Astrocyte of the spinal cord (primary cell): ENCODE measurements around the gene CCDC92.

ENCODE experiments used
- DNase-seq: peaks from one replicate; pipeline ENCODE4 v3.0.0; 2011; ENCODE audit warnings: low read depth, low spot score
- H3K4me3 ChIP-seq: 2 replicates; pipeline ENCODE4 v1.5.1; 2011; ENCODE audit warnings: low read depth, mild to moderate bottlenecking, low read length, moderate library complexity
- in situ Hi-C: cut with HindIII; loops from 2 replicates; pipeline ENCODE4 v1.10.0; 2017; ENCODE audit warnings: low sequenced_read_pairs
- TF ChIP-seq, protein P1 (sequence below): IDR thresholded peaks from 2 replicates; pipeline ENCODE4 v1.5.1; 2012; ENCODE audit warnings: low read depth, mild to moderate bottlenecking, low read length, inconsistent platforms

Gene CCDC92

GRCh38 chr12:123982269-123982668 is 9.6 kb upstream of the CCDC92 start:
- DNase-seq: no peak
- H3K4me3 ChIP-seq: no peak overlapping the region
- TF ChIP-seq, protein P1, sequence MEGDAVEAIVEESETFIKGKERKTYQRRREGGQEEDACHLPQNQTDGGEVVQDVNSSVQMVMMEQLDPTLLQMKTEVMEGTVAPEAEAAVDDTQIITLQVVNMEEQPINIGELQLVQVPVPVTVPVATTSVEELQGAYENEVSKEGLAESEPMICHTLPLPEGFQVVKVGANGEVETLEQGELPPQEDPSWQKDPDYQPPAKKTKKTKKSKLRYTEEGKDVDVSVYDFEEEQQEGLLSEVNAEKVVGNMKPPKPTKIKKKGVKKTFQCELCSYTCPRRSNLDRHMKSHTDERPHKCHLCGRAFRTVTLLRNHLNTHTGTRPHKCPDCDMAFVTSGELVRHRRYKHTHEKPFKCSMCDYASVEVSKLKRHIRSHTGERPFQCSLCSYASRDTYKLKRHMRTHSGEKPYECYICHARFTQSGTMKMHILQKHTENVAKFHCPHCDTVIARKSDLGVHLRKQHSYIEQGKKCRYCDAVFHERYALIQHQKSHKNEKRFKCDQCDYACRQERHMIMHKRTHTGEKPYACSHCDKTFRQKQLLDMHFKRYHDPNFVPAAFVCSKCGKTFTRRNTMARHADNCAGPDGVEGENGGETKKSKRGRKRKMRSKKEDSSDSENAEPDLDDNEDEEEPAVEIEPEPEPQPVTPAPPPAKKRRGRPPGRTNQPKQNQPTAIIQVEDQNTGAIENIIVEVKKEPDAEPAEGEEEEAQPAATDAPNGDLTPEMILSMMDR: no peak
- in situ Hi-C loops: no loop called here

DNA sequence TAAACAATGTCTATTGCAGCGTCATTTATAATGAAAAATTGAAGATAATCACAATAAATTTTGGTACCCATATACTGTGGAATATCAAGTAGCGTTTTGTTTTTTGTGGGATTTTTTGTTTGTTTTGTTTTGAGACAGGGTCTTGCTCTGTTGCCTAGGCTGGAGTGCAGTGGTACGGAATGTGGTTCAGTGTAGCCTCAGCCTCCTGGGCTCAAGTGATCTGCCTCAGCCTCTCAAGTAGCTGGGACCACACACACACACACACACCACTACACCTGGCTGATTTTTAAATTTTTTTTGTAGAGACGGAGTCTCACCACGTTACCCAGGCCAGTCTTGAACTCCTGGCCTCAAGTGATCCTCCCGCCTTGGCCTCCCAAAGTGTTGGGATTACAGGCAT is 6.9 kb upstream of the CCDC92 start:
- TF ChIP-seq, protein P1: no peak
- no peak for DNase-seq
- H3K4me3 ChIP-seq: no peak overlapping the region
- in situ Hi-C loops: no loop called here

GRCh38 chr12:123976227-123976826 is 3.7 kb upstream of the CCDC92 start:
- no peak overlapping the region for H3K4me3 ChIP-seq
- in situ Hi-C loops: no loop called here
- no peak for DNase-seq
- TF ChIP-seq, protein P1: no peak

GRCh38 chr12:123973552-123974341 is 1.1 kb upstream of the CCDC92 start:
- no peak for DNase-seq
- TF ChIP-seq, protein P1: no peak
- H3K4me3 ChIP-seq: peak overlapping the region; percentile 69
- in situ Hi-C loops: no loop called here

- peak; percentile 56 for DNase-seq
- in situ Hi-C loops: no loop called here
- TF ChIP-seq, protein P1: no peak
- peak overlapping the region; percentile 73 for H3K4me3 ChIP-seq
Measured at GRCh38 chr12:123971770-123972456, 718 bp downstream of the CCDC92 start.

DNA sequence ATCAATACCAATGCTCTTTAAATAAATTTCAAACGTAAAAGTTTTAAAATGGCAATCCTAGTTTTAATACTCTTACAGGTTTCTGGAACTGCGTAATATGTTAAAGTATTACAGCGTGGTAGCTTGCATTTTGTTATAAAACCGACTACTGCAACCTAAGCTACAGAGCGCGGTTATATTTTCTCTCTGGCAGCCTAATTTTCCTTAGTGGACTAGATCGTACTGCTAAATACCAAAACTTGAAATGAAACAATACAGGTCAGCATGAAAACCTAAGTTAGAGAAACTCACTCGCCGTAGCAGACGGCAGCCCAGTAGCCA is 1.2 kb downstream of the CCDC92 start:
- TF ChIP-seq, protein P1: no peak
- no peak for DNase-seq
- in situ Hi-C loops: no loop called here
- peak overlapping the region; percentile 73 for H3K4me3 ChIP-seq
